ENCODE measurements around the gene C11orf91.

The C11orf91 gene

GRCh38 chr11:33703788-33704187 is 3.2 kb upstream of the C11orf91 start:
- H3K4me3 ChIP-seq (ENCODE audit: low read depth, low read length), result no peak overlapping the region
- no peak for DNase-seq (ENCODE audit: low read depth)
- TF ChIP-seq, protein P1, sequence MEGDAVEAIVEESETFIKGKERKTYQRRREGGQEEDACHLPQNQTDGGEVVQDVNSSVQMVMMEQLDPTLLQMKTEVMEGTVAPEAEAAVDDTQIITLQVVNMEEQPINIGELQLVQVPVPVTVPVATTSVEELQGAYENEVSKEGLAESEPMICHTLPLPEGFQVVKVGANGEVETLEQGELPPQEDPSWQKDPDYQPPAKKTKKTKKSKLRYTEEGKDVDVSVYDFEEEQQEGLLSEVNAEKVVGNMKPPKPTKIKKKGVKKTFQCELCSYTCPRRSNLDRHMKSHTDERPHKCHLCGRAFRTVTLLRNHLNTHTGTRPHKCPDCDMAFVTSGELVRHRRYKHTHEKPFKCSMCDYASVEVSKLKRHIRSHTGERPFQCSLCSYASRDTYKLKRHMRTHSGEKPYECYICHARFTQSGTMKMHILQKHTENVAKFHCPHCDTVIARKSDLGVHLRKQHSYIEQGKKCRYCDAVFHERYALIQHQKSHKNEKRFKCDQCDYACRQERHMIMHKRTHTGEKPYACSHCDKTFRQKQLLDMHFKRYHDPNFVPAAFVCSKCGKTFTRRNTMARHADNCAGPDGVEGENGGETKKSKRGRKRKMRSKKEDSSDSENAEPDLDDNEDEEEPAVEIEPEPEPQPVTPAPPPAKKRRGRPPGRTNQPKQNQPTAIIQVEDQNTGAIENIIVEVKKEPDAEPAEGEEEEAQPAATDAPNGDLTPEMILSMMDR (IDR thresholded peaks at IDR 0.05; ENCODE audit: control insufficient read depth, extremely low read depth, insufficient read depth), result no peak

GRCh38 chr11:33703234-33703633 is 2.6 kb upstream of the C11orf91 start:
- TF ChIP-seq, protein P1 (IDR thresholded peaks at IDR 0.05; ENCODE audit: control insufficient read depth, extremely low read depth, insufficient read depth), result no peak
- no peak for DNase-seq (ENCODE audit: low read depth)

DNA sequence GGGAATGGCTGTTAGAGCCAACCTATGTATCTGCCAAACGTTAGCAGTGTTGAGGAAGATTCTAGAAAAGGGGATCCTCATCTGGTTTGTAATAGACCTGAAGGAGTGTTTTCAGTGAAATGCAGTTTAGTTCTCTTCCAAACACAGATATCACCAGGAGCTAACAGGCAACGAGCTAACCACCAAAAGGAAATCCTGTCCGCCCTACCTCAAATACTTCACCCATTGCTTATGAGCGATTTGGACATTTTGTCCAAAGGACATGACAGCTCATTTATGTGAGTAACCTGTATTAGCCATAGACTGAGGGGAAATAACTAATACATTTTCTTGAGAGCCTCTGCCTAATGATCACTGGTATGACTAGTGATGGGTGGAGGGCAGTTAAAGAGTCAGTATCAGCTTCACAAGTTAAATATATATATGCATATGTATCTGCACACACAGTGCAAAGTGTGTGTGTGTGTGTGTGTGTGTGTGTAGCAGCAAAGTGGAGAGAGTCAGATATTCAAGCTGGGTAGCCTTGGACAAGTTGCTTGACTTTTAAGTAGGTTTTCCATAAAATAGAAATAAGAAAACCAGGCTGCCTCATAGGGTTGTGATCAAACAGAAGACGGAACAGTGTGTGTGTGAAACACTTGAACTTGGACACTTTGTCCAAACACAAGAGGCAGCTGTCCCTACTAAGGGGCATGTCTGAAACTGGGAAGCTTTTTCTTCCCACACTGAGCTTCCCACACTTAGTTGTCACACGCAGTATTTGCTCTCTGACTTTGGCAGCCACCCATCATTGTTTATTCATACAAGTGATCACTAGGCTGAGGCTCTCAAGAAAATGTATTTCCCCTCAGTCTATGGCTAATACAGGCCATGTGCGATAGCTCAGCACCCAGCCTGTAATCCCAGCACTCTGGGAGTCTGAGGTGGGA is 940 bp upstream of the C11orf91 start:
- peak; percentile 44 for DNase-seq (ENCODE audit: low read depth)
- TF ChIP-seq, protein P1 (IDR thresholded peaks at IDR 0.05; ENCODE audit: control insufficient read depth, extremely low read depth, insufficient read depth), result no peak
- peak overlapping the region; percentile 56 for H3K4me3 ChIP-seq (ENCODE audit: low read depth, low read length)

More at GRCh38 chr11:33703234-33703633, 2.6 kb upstream of the C11orf91 start:
- no peak overlapping the region for H3K4me3 ChIP-seq (ENCODE audit: low read depth, low read length)

DNA sequence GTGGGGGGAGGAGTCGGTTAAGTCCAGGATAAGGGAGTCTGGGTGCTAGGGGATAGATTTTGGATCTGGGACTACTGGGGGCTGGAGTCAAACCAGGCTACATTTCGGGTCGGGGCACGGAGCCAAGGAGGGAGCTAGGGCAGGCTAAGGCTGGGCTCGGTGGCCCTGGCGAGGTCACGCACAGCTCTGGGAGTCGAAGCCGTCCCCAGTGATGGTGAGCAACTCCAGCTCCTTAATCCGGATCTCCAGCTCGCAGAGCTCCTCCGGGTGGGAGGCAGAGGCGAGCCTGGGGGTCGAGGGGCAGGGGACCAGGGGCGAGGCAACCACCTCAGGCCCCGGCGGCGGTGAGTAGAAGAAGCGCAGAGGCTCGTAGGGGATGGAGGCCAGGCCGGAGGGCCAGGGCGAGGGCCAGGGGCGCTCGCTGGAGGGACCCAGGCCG is 544 bp downstream of the C11orf91 start:
- DNase-seq (ENCODE audit: low read depth), result no peak
- TF ChIP-seq, protein P1 (IDR thresholded peaks at IDR 0.05; ENCODE audit: control insufficient read depth, extremely low read depth, insufficient read depth), result no peak
- no peak overlapping the region for H3K4me3 ChIP-seq (ENCODE audit: low read depth, low read length)

GRCh38 chr11:33699515-33700062 is 1.0 kb downstream of the C11orf91 start:
- H3K4me3 ChIP-seq (ENCODE audit: low read depth, low read length), result no peak overlapping the region
- TF ChIP-seq, protein P1 (IDR thresholded peaks at IDR 0.05; ENCODE audit: control insufficient read depth, extremely low read depth, insufficient read depth), result no peak
- no peak for DNase-seq (ENCODE audit: low read depth)

DNA sequence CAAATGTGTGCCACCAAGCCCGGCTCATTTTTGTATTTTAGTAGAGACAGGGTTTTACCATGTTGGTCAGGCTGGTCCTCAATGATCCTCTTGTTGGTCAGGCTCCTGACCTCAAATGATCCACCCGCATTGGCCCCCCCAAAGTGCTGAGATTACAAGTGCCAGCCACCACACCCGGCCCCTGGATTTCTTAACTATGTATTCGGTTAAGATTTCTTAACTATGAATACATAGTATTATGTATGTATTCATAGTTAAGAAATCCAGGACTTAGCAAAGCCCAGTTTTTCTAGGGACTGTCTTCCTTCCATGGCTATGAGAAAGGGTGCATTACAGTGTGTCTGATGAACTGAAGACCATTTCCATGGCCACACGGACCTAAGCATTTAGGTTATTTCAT is 1.7 kb downstream of the C11orf91 start:
- no peak for DNase-seq (ENCODE audit: low read depth)
- H3K4me3 ChIP-seq (ENCODE audit: low read depth, low read length), result no peak overlapping the region
- TF ChIP-seq, protein P1 (IDR thresholded peaks at IDR 0.05; ENCODE audit: control insufficient read depth, extremely low read depth, insufficient read depth), result no peak
